Femur (tissue), 1 donor: ENCODE measurements around the gene STK17A.
"Not testable (repeated sequence)": the region's sequence is repeated elsewhere in the genome, so short reads cannot be mapped to it uniquely, and the experiment has no call there.

Experiments
- DNase-seq: peaks from one replicate; pipeline ENCODE4 v3.0.0-alpha.2; 2017

STK17A gene

DNA sequence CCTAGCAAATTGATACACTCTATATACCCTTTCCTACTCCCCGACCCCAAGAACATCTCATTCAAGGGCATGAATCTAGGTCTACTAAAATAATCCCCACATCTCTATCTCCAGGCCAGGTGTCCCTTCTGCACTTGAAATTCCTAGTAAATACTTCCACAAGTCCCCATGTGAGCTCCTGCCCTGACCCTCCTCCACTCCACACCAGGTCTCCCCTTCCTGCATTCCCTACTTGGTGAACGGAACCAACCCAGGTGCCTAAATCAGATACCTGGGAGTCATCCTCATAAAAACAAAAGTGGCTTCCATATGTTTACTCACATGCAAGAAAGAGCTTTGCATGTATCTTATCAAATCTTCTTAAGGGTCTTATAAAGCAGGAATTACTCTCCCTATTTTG, 77.2 kb downstream of the STK17A start:
- no peak for DNase-seq

GRCh38 chr7:43664681-43665080, 81.8 kb downstream of the STK17A start:
- no peak for DNase-seq

DNA sequence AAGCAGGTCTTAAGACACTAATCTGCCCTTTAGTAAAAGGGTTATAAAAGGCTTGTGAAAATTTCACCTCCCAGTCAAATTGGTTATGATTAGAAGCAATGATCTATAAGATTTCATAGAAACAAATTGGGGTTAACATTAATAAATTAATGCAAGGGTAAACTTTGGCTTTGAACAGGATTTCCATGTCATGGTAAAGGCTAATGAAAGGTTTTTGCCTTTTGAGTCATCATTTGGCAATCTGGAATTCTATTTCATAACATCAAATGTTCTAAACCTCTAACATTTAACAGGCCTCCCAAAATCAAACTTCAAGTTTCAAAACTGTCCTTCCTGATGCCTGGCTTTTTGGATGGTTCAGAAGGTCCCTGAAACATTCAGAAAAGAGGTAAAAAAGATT, 84.0 kb downstream of the STK17A start:
- no peak for DNase-seq

DNA sequence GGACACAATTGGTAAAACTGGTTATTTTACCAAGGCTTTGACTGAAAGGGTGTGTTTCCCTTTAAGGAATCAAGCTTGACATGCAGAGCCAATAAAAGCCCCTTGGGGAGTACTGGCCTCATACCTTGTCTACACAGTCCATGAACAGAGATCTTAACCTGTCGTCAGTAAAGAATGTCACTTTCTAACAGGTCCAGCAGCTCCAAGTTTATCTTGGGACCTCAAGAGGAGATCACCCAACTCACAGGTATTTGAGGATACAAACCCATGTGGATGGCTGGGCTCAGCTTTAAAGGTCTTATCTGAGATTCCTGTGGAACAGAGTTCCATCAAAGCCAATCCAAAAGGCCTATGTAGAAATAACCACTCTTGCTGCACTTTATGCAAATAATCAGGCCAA, 85.1 kb downstream of the STK17A start:
- no peak for DNase-seq

GRCh38 chr7:43669286-43670081, 86.6 kb downstream of the STK17A start:
- no peak for DNase-seq

DNA sequence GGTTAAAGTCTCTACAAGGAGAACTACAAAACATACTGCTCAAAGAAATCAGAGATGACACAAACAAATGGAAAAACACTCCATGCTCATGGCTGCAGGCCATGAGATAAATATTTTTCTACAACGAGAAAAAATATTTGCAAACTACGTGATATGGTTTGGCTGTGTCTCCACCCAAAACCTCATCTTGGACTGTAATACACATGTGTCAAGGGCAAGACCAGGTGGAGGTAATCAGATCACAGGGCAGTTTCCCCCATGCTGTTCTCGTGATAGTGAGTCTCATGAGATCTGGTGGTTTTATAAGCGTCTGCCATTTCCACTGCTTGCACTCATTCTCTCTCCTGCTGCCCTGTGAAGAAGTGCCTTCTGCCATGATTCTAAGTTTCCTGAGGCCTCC, 88.6 kb downstream of the STK17A start:
- DNase-seq = no peak

DNA sequence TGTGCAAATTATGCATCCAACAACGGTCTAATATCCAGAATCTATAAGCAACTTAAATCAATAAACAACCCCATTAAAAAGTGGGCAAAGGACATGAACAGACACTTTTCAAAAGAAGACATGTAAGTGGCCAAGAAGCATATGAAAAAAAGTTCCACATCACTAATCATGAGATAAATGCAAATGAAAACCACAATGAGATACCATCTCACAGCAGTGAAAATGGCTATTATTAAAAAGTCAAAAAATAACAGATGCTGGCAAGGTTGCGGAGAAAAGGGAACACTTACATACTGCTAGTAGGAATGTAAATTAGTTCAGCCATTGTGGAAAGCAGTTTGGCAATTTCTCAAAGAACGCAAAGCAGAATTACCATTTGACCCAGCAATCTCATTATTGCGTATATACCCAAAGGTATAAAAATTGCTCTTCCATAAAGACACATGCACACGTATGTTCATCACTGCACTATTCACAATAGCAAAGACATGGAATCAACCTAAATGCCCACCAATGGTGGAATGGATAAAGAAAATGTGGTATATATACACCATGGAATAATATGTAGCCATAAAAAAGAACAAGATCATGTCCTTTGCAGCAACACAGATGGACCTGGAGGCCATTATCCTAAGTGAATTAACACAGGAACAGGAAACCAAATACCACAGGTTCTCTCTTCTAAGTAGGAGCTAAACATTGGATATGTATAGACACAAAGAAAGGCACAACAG, 90.5 kb downstream of the STK17A start:
- not testable (repeated sequence) for DNase-seq

- no peak for DNase-seq
These were observed 91.9 kb downstream of the STK17A start for GRCh38 chr7:43674559-43675436.
